SK-N-SH (cell line): ENCODE measurements around the gene LY6G5C. TPM values are rescaled to one million over a fixed set of nuclear protein-coding genes. Genes with fewer than 3 reads are reported as not detected.

Experiments used
- CTCF ChIA-PET: fragments of 300-600, 350-600 bp; formaldehyde crosslinking; extraction: SDS; loops from one replicate; lab custom pipeline; 2021; lab: Yijun Ruan, JAX
- POLR2A ChIA-PET: fragments of 350-600 bp; sonication (Branson Sonifier 250); formaldehyde crosslinking; extraction: SDS; loops from one replicate; lab custom pipeline; 2020; ENCODE audit warnings: antibody characterized with exemption, inconsistent platforms; lab: Yijun Ruan, JAX
- DNase-seq: peaks from one replicate; pipeline ENCODE4 v3.0.0; 2012
- H2AFZ ChIP-seq: fragments of 200-600 bp; sonication (generic); 2 replicates; pipeline ENCODE4 v1.8.1; 2016; ENCODE audit warnings: antibody characterized with exemption, mild to moderate bottlenecking, low read depth
- H3F3A ChIP-seq: fragments of 200-600 bp; sonication (generic); replicated peaks from 2 replicates; pipeline ENCODE3; 2016; ENCODE audit warnings: antibody characterized with exemption, mild to moderate bottlenecking; ENCODE audit not compliant: insufficient read depth
- H3K27ac ChIP-seq, 2 experiments: fragments of 200-500 bp in 1 of 2; fragments of 200-600 bp in 1 of 2; sonication (Bioruptor generic) in 1 of 2; sonication (generic), shearing (Covaris generic) in 1 of 2; 2 replicates each; pipeline versions ENCODE4 v1.5.1 to v1.6.1; 2014 to 2016; ENCODE audit warnings: low read depth in 2 of 2, inconsistent platforms in 1 of 2, low read length in 1 of 2, mild to moderate bottlenecking in 1 of 2, mixed read lengths in 1 of 2
- H3K27me3 ChIP-seq: fragments of 200-600 bp; sonication (generic), shearing (Covaris generic); 2 replicates; pipeline ENCODE4 v1.6.1; 2016; ENCODE audit warnings: mixed run types; ENCODE audit not compliant: insufficient read depth
- H3K36me3 ChIP-seq, 2 experiments: fragments of 200-500 bp in 1 of 2; fragments of 200-600 bp in 1 of 2; sonication (Bioruptor generic) in 1 of 2; sonication (generic) in 1 of 2; replicated peaks in 1 of 2; 2 replicates each; pipeline versions ENCODE3 to v1.5.1; 2014 to 2016; ENCODE audit warnings: low read length in 1 of 2, mild to moderate bottlenecking in 1 of 2; ENCODE audit not compliant: insufficient read depth in 2 of 2, control insufficient read depth in 1 of 2
- H3K4me1 ChIP-seq, 2 experiments: fragments of 200-500 bp in 1 of 2; fragments of 200-600 bp in 1 of 2; sonication (Bioruptor generic) in 1 of 2; sonication (generic), shearing (Covaris generic) in 1 of 2; 2 replicates each; pipeline versions ENCODE4 v1.5.1 to v1.6.1; 2014 to 2016; ENCODE audit warnings: low read depth in 1 of 2, low read length in 1 of 2, mixed run types in 1 of 2; ENCODE audit not compliant: insufficient read depth in 2 of 2, control insufficient read depth in 1 of 2
- H3K4me2 ChIP-seq: fragments of 200-600 bp; sonication (generic), shearing (Covaris generic); 2 replicates; pipeline ENCODE4 v1.6.1; 2017; ENCODE audit warnings: mixed run types
- H3K4me3 ChIP-seq, 2 experiments: fragments of 200-500 bp in 1 of 2; fragments of 200-600 bp in 1 of 2; sonication (Bioruptor generic) in 1 of 2; sonication (generic), shearing (Covaris generic) in 1 of 2; 2 replicates each; pipeline versions ENCODE4 v1.5.1 to v1.8.1; 2014 to 2016; ENCODE audit warnings: low read depth in 2 of 2, inconsistent platforms in 1 of 2, low read length in 1 of 2, mild to moderate bottlenecking in 1 of 2, mixed read lengths in 1 of 2, moderate library complexity in 1 of 2
- H3K79me2 ChIP-seq: fragments of 200-600 bp; sonication (generic); 2 replicates; pipeline ENCODE4 v1.8.1; 2017; ENCODE audit warnings: mild to moderate bottlenecking; ENCODE audit not compliant: insufficient read depth
- H3K9ac ChIP-seq: fragments of 200-600 bp; sonication (generic); 2 replicates; pipeline ENCODE4 v1.6.1; 2017; ENCODE audit warnings: mixed run types
- H3K9me2 ChIP-seq: fragments of 200-600 bp; sonication (generic); 2 replicates; pipeline ENCODE4 v1.6.1; 2017; ENCODE audit warnings: mixed run types
- H3K9me3 ChIP-seq: fragments of 200-600 bp; sonication (generic); 2 replicates; pipeline ENCODE4 v1.6.1; 2017; ENCODE audit warnings: mixed run types, mild to moderate bottlenecking, moderate library complexity
- H4K20me1 ChIP-seq: fragments of 200-600 bp; sonication (generic); 2 replicates; pipeline ENCODE4 v1.6.1; 2017; ENCODE audit warnings: mild to moderate bottlenecking, mixed run types; ENCODE audit not compliant: insufficient read depth
- CHD2 ChIP-seq: fragments of 150-350 bp; IDR thresholded peaks from 2 replicates; pipeline ENCODE4 v1.6.1; 2018; ENCODE audit warnings: low read length; ENCODE audit not compliant: partially characterized antibody
- FOXJ3 ChIP-seq: sonication (generic); formaldehyde crosslinking; IDR thresholded peaks from 2 replicates; pipeline ENCODE4 v1.5.1; 2020; ENCODE audit warnings: mild to moderate bottlenecking, missing genetic modification reagents
- FOXM1 ChIP-seq: IDR thresholded peaks from 2 replicates; pipeline ENCODE4 v1.4.0; 2012; ENCODE audit warnings: low read depth, mild to moderate bottlenecking
- GABPA ChIP-seq: IDR thresholded peaks from 2 replicates; pipeline ENCODE4 v1.4.0; 2012; ENCODE audit warnings: low read depth, mild to moderate bottlenecking
- MXI1 ChIP-seq: IDR thresholded peaks from 2 replicates; pipeline ENCODE4 v1.6.1; 2012; ENCODE audit warnings: mild to moderate bottlenecking, low read depth, low read length, improper control_type of control experiment
- RFX5 ChIP-seq: IDR thresholded peaks from 2 replicates; pipeline ENCODE4 v1.6.1; 2012; ENCODE audit warnings: mild to moderate bottlenecking, improper control_type of control experiment, low read length
- SIN3A ChIP-seq: IDR thresholded peaks from 2 replicates; pipeline ENCODE4 v1.6.1; 2012; ENCODE audit warnings: low read depth, mild to moderate bottlenecking, low read length, moderate library complexity, borderline replicate concordance
- TAF1 ChIP-seq: IDR thresholded peaks from 2 replicates; pipeline ENCODE4 v1.6.1; 2012; ENCODE audit warnings: low read depth, mild to moderate bottlenecking, low read length, moderate library complexity, borderline replicate concordance
- TCF12 ChIP-seq: IDR thresholded peaks from 2 replicates; pipeline ENCODE4 v1.4.0; 2012
- YY1 ChIP-seq: IDR thresholded peaks from 2 replicates; pipeline ENCODE4 v1.4.0; 2012; ENCODE audit warnings: low read depth, mild to moderate bottlenecking
- ZBTB33 ChIP-seq: IDR thresholded peaks from 2 replicates; pipeline ENCODE4 v1.4.0; 2012; ENCODE audit warnings: low read depth, borderline replicate concordance
- WGBS: methylation state at CpG from one replicate; pipeline ENCODE4 v1.1.6; 2017; ENCODE audit warnings: low lambda C conversion rate; 5-methylcytosine and 5-hydroxymethylcytosine counted together
- polyA plus RNA-seq, 3 experiments: library from polyadenylated mRNA; depleted of rRNA; stranded (reverse); fragments of >200 nt; gene quantifications; 2 replicates each; pipeline ENCODE4 v1.2.3, GENCODE V29; 2012
- TF ChIP-seq, protein P1 (sequence below): fragments of 150-350 bp; IDR thresholded peaks from 2 replicates; pipeline ENCODE4 v1.6.1; 2017; ENCODE audit warnings: antibody characterized with exemption, low read length, low read depth, borderline replicate concordance
- TF ChIP-seq, protein P2 (sequence below): fragments of 150-350 bp; IDR thresholded peaks from 2 replicates; pipeline ENCODE4 v1.6.1; 2016; ENCODE audit warnings: mild to moderate bottlenecking, low read depth, low read length

The LY6G5C gene
- polyA plus RNA-seq, 1 of the 3 experiments (the other 2 are of a cell fraction): 1.1 TPM

GRCh38 chr6:31717499-31718222 lies 36.8 kb upstream of the LY6G5C start (continued):
- no peak for TF ChIP-seq ZBTB33
- TF ChIP-seq YY1: no peak
- no peak for TF ChIP-seq SIN3A
- TF ChIP-seq, protein P1, sequence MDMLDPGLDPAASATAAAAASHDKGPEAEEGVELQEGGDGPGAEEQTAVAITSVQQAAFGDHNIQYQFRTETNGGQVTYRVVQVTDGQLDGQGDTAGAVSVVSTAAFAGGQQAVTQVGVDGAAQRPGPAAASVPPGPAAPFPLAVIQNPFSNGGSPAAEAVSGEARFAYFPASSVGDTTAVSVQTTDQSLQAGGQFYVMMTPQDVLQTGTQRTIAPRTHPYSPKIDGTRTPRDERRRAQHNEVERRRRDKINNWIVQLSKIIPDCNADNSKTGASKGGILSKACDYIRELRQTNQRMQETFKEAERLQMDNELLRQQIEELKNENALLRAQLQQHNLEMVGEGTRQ: no peak
- no peak for TF ChIP-seq FOXJ3 (CRISPR knock-in tag)
- TF ChIP-seq, protein P2, sequence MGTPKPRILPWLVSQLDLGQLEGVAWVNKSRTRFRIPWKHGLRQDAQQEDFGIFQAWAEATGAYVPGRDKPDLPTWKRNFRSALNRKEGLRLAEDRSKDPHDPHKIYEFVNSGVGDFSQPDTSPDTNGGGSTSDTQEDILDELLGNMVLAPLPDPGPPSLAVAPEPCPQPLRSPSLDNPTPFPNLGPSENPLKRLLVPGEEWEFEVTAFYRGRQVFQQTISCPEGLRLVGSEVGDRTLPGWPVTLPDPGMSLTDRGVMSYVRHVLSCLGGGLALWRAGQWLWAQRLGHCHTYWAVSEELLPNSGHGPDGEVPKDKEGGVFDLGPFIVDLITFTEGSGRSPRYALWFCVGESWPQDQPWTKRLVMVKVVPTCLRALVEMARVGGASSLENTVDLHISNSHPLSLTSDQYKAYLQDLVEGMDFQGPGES: no peak
- TF ChIP-seq RFX5: no peak

- Histone ChIP-seq H3K79me2 (no peaks in the 10 kb centered on the region), H3K36me3 (no peaks in the 10 kb centered on the region), H3K27ac (no peak within 1 kb of the TSS), H3F3A (peaks cover 3% of the 10 kb centered on the region), H2AFZ (no peak within 1 kb of the TSS), H3K4me3 (no peak within 1 kb of the TSS), H3K4me1 (no peaks in the 10 kb centered on the region), H3K4me2 (no peak within 1 kb of the TSS), H3K9me3 (no peaks in the 10 kb centered on the region), H3K9me2 (no peaks in the 10 kb centered on the region), H3K27me3 (no peaks in the 10 kb centered on the region), H3K9ac (no peak within 1 kb of the TSS), H4K20me1 (no peaks in the 10 kb centered on the region)
- 83% methylated on average over 3 of the region's 16 CpGs for WGBS
- no peak for TF ChIP-seq YY1
- no peak for TF ChIP-seq MXI1
- no peak for TF ChIP-seq FOXJ3 (CRISPR knock-in tag)
- TF ChIP-seq CHD2: no peak
- TF ChIP-seq TAF1: no peak
- TF ChIP-seq GABPA: no peak
- no peak for TF ChIP-seq TCF12
- no peak for TF ChIP-seq FOXM1
- DNase-seq: no peak
- ChIA-PET CTCF (interaction anchor here (1.1 to 1.5 kb wide), 3 partner anchors 9 to 14 kb away, joined by 3 to 4 read pairs (median 3); no protein-coding TSS in a partner anchor), POLR2A (interaction anchor here (1.0 kb wide), 1 partner anchor 14 kb away, joined by 3 read pairs; the partner anchor contains the start of gene DDAH2)
These were observed 34.4 kb upstream of the LY6G5C start, which contains the start of gene LY6G6D for GRCh38 chr6:31715022-31715958. LY6G6D (plus strand) TSS chr6:31715348; CDS start chr6:31715356, 8 bp downstream.
